ENCODE measurements around the gene DPPA4. TPM values are rescaled to one million over a fixed set of nuclear protein-coding genes. Genes with fewer than 3 reads are reported as not detected.

The DPPA4 gene
- polyA plus RNA-seq, 1 of the 3 experiments (the other 2 are of a cell fraction): not detected

GRCh38 chr3:109328202-109328601 lies 9.1 kb downstream of the DPPA4 start:
- H3K9ac ChIP-seq: no peak overlapping the region
- no peaks in the 10 kb centered on the region for H3K9me3 ChIP-seq
- WGBS (ENCODE audit: low lambda C conversion rate): 40% methylated on average over 3 of the region's 3 CpGs
- H3K79me2 ChIP-seq (ENCODE audit: insufficient read depth): no peaks in the 10 kb centered on the region
- H3F3A ChIP-seq (replicated peaks; ENCODE audit: insufficient read depth): no peaks in the 10 kb centered on the region
- no peak overlapping the region for H2AFZ ChIP-seq (ENCODE audit: low read depth)
- H3K27ac ChIP-seq (ENCODE audit: low read depth in 2 of 2, low read length in 1 of 2): no peak overlapping the region
- TF ChIP-seq YY1 (IDR thresholded peaks at IDR 0.05; ENCODE audit: low read depth) (no peak), EP300 (IDR thresholded peaks at IDR 0.05; ENCODE audit: borderline replicate concordance in 1 of 2, low read depth in 1 of 2, low read length in 1 of 2) (no peak), NFIC (IDR thresholded peaks at IDR 0.05; ENCODE audit: borderline replicate concordance) (no peak), TAF1 (IDR thresholded peaks at IDR 0.05; ENCODE audit: borderline replicate concordance, low read depth, low read length) (no peak), FOXJ3 (CRISPR knock-in tag; IDR thresholded peaks at IDR 0.05) (no peak), MAX (IDR thresholded peaks at IDR 0.05; ENCODE audit: low read depth) (no peak)
- CTCF ChIA-PET: no interaction called here
- H3K36me3 ChIP-seq (replicated peaks in 1 of 2; ENCODE audit: control insufficient read depth in 1 of 2, insufficient read depth in 2 of 2, low read length in 1 of 2): no peaks in the 10 kb centered on the region
- no peak overlapping the region for H3K4me3 ChIP-seq (ENCODE audit: low read depth in 2 of 2, low read length in 1 of 2)
- H3K9me2 ChIP-seq: no peaks in the 10 kb centered on the region
- no peaks in the 10 kb centered on the region for H3K27me3 ChIP-seq (ENCODE audit: insufficient read depth)
- no peaks in the 10 kb centered on the region for H4K20me1 ChIP-seq (ENCODE audit: insufficient read depth)
- no peaks in the 10 kb centered on the region for H3K4me1 ChIP-seq (ENCODE audit: control insufficient read depth in 1 of 2, insufficient read depth in 2 of 2, low read depth in 1 of 2, low read length in 1 of 2)
- POLR2A ChIA-PET: no interaction called here
- DNase-seq: no peak
- no peak overlapping the region for H3K4me2 ChIP-seq

- H3K9me3 ChIP-seq: no peaks in the 10 kb centered on the region
- CTCF ChIA-PET: no interaction called here
- H3F3A ChIP-seq (replicated peaks; ENCODE audit: insufficient read depth): no peaks in the 10 kb centered on the region
- H4K20me1 ChIP-seq (ENCODE audit: insufficient read depth): no peaks in the 10 kb centered on the region
- no peak overlapping the region for H3K27ac ChIP-seq (ENCODE audit: low read depth in 2 of 2, low read length in 1 of 2)
- no peaks in the 10 kb centered on the region for H3K27me3 ChIP-seq (ENCODE audit: insufficient read depth)
- H3K79me2 ChIP-seq (ENCODE audit: insufficient read depth): no peaks in the 10 kb centered on the region
- no peak for DNase-seq
- POLR2A ChIA-PET: no interaction called here
- WGBS (ENCODE audit: low lambda C conversion rate): 42% methylated on average over 3 of the region's 3 CpGs
- TF ChIP-seq ELF1 (IDR thresholded peaks at IDR 0.05) (no peak), MXI1 (IDR thresholded peaks at IDR 0.05; ENCODE audit: low read depth, low read length) (no peak), REST (IDR thresholded peaks at IDR 0.05; ENCODE audit: low read depth, low read length) (no peak), FOXJ3 (CRISPR knock-in tag; IDR thresholded peaks at IDR 0.05) (no peak), EZH2phosphoT487 (IDR thresholded peaks at IDR 0.05; ENCODE audit: borderline replicate concordance, low read depth) (no peak), MAX (IDR thresholded peaks at IDR 0.05; ENCODE audit: low read depth) (no peak), USF2 (IDR thresholded peaks at IDR 0.05; ENCODE audit: borderline replicate concordance, low read depth, low read length) (no peak), YY1 (IDR thresholded peaks at IDR 0.05; ENCODE audit: low read depth) (no peak), EP300 (IDR thresholded peaks at IDR 0.05; ENCODE audit: borderline replicate concordance in 1 of 2, low read depth in 1 of 2, low read length in 1 of 2) (no peak), RXRA (IDR thresholded peaks at IDR 0.05; ENCODE audit: borderline replicate concordance, low read depth) (no peak), NFIC (IDR thresholded peaks at IDR 0.05; ENCODE audit: borderline replicate concordance) (no peak), SIN3A (IDR thresholded peaks at IDR 0.05; ENCODE audit: borderline replicate concordance, low read depth, low read length) (no peak), SMC3 (IDR thresholded peaks at IDR 0.05; ENCODE audit: low read depth, low read length) (no peak), IRF3 (IDR thresholded peaks at IDR 0.05; ENCODE audit: low read depth, low read length) (no peak), GABPA (IDR thresholded peaks at IDR 0.05; ENCODE audit: low read depth) (no peak), ZBTB33 (IDR thresholded peaks at IDR 0.05; ENCODE audit: borderline replicate concordance, low read depth) (no peak), RAD21 (IDR thresholded peaks at IDR 0.05; ENCODE audit: low read length) (no peak), POLR2AphosphoS5 (IDR thresholded peaks at IDR 0.05; ENCODE audit: low read depth, low read length) (no peak), FOXM1 (IDR thresholded peaks at IDR 0.05; ENCODE audit: low read depth) (no peak)
- H2AFZ ChIP-seq (ENCODE audit: low read depth): no peak overlapping the region
- H3K4me3 ChIP-seq (ENCODE audit: low read depth in 2 of 2, low read length in 1 of 2): no peak overlapping the region
- H3K36me3 ChIP-seq (replicated peaks in 1 of 2; ENCODE audit: control insufficient read depth in 1 of 2, insufficient read depth in 2 of 2, low read length in 1 of 2): no peaks in the 10 kb centered on the region
- no peak overlapping the region for H3K9ac ChIP-seq
- H3K4me2 ChIP-seq: no peak overlapping the region
- no peaks in the 10 kb centered on the region for H3K9me2 ChIP-seq
- H3K4me1 ChIP-seq (ENCODE audit: control insufficient read depth in 1 of 2, insufficient read depth in 2 of 2, low read depth in 1 of 2, low read length in 1 of 2): no peaks in the 10 kb centered on the region
These were observed 11.7 kb downstream of the DPPA4 start for GRCh38 chr3:109325657-109326056.

Data from SK-N-SH (cell line).